Keratinocyte (primary cell): ENCODE measurements around the gene YAP1. TPM values are rescaled to one million over a fixed set of nuclear protein-coding genes. Genes with fewer than 3 reads are reported as not detected.

Experiments
- DNase-seq: peaks from one replicate; pipeline ENCODE4 v3.0.0-alpha.2; 2011; ENCODE audit warnings: low read depth, missing footprints, low spot score
- FAIRE-seq: peaks from 2 replicates; lab custom pipeline; 2011; peaks lifted over from hg19 to GRCh38; lab: Jason Lieb, UNC
- H2AFZ ChIP-seq: 2 replicates; pipeline ENCODE4 v1.6.0; 2012; ENCODE audit warnings: low read length, control low read depth, inconsistent platforms; ENCODE audit not compliant: control insufficient read depth
- H3K27ac ChIP-seq: 2 replicates; pipeline ENCODE4 v1.5.1; 2011; ENCODE audit warnings: low read length; ENCODE audit not compliant: control insufficient read depth, insufficient read depth
- H3K27me3 ChIP-seq: 3 replicates; pipeline ENCODE4 v1.6.0; 2011; ENCODE audit warnings: low read length; ENCODE audit not compliant: control insufficient read depth, insufficient read depth; ENCODE audit errors: extremely low read depth
- H3K36me3 ChIP-seq, 2 experiments: 2 replicates in 1 of 2; 3 replicates in 1 of 2; pipeline ENCODE4 v1.5.1; 2011; ENCODE audit warnings: low read length in 2 of 2, mild to moderate bottlenecking in 1 of 2; ENCODE audit not compliant: control insufficient read depth in 2 of 2, insufficient read depth in 2 of 2; ENCODE audit errors: extremely low read depth in 1 of 2
- H3K4me1 ChIP-seq: 3 replicates; pipeline ENCODE4 v1.5.1; 2011; ENCODE audit warnings: low read length; ENCODE audit not compliant: control insufficient read depth, insufficient read depth; ENCODE audit errors: extremely low read depth
- H3K4me2 ChIP-seq: 3 replicates; pipeline ENCODE4 v1.6.0; 2011; ENCODE audit warnings: low read depth, low read length; ENCODE audit not compliant: control insufficient read depth, insufficient read depth; ENCODE audit errors: extremely low read depth
- H3K4me3 ChIP-seq, 3 experiments: fragments of 200-600 bp in 1 of 3; sonication (generic) in 1 of 3; 2 replicates in 2 of 3; 3 replicates in 1 of 3; pipeline ENCODE4 v1.5.1; 2011 to 2016; ENCODE audit warnings: low read length in 3 of 3, mild to moderate bottlenecking in 3 of 3, control low read depth in 2 of 3, inconsistent platforms in 1 of 3, low read depth in 1 of 3, mixed read lengths in 1 of 3, mixed run types in 1 of 3, moderate library complexity in 1 of 3; ENCODE audit not compliant: control insufficient read depth in 2 of 3, insufficient read depth in 2 of 3; ENCODE audit errors: extremely low read depth in 1 of 3
- H3K79me2 ChIP-seq: 2 replicates; pipeline ENCODE4 v1.6.0; 2012; ENCODE audit warnings: low read length; ENCODE audit not compliant: control insufficient read depth, insufficient read depth
- H3K9ac ChIP-seq: 3 replicates; pipeline ENCODE4 v1.6.0; 2011; ENCODE audit warnings: low read length; ENCODE audit not compliant: control insufficient read depth, insufficient read depth; ENCODE audit errors: extremely low read depth
- H3K9me1 ChIP-seq: 3 replicates; pipeline ENCODE4 v1.6.0; 2011; ENCODE audit warnings: low read length; ENCODE audit not compliant: control insufficient read depth, insufficient read depth; ENCODE audit errors: extremely low read depth
- H3K9me3 ChIP-seq: 2 replicates; pipeline ENCODE4 v1.5.1; 2012; ENCODE audit warnings: low read depth, low read length; ENCODE audit not compliant: control insufficient read depth
- H4K20me1 ChIP-seq: 3 replicates; pipeline ENCODE4 v1.6.0; 2011; ENCODE audit warnings: low read length; ENCODE audit not compliant: control insufficient read depth, insufficient read depth; ENCODE audit errors: extremely low read depth
- EZH2 ChIP-seq: IDR thresholded peaks from one replicate; pipeline ENCODE4 v1.6.1; 2012; ENCODE audit warnings: inconsistent platforms, mild to moderate bottlenecking, low read length, moderate library complexity
- dilution Hi-C: fragments of 300-500 bp; cut with MboI; formaldehyde crosslinking; loops from one replicate; pipeline ENCODE4 v1.7.0; 2020; ENCODE audit warnings: low sequenced_read_pairs; ENCODE audit not compliant: extremely low pct_ligation_motif_present
- polyA plus RNA-seq, 5 experiments: library from polyadenylated mRNA; depleted of rRNA in 3 of 5; stranded (reverse) in 3 of 5; stranded (forward) in 1 of 5; unstranded in 1 of 5; fragments of >200 nt; gene quantifications; 1 replicate in 1 of 5; 2 replicates in 3 of 5; 3 replicates in 1 of 5; pipeline versions ENCODE4 v1.2.1 to v1.2.3, GENCODE V29; 2011 to 2012; ENCODE audit warnings: missing spikeins in 2 of 5, low read depth in 1 of 5, low replicate concordance in 1 of 5
- TF ChIP-seq, protein P1 (sequence below), 3 experiments: IDR thresholded peaks in 1 of 3; conservative IDR thresholded peaks in 1 of 3; optimal IDR thresholded peaks in 1 of 3; 2 replicates in 2 of 3; 3 replicates in 1 of 3; pipeline versions ENCODE3 to v1.5.1; 2011; ENCODE audit warnings: low read length in 3 of 3, mild to moderate bottlenecking in 3 of 3, moderate library complexity in 2 of 3, control low read depth in 1 of 3, inconsistent platforms in 1 of 3; ENCODE audit not compliant: insufficient read depth in 2 of 3; ENCODE audit errors: extremely low read depth in 1 of 3

YAP1 gene
- polyA plus RNA-seq, 1 donor (not counting 4 experiments of a cell fraction or from before 2014, with no cell fraction given), result 105 TPM

- peaks cover 0 to 4% of the 10 kb centered on the region in 2 experiments for H3K36me3 ChIP-seq
- no peak overlapping the region for H3K9ac ChIP-seq
- DNase-seq (no peak), FAIRE-seq (no peak)
- H3K4me3 ChIP-seq, result no peak overlapping the region
- H4K20me1 ChIP-seq, result no peaks in the 10 kb centered on the region
- no peaks in the 10 kb centered on the region for H3K9me3 ChIP-seq
- TF ChIP-seq, protein P1, sequence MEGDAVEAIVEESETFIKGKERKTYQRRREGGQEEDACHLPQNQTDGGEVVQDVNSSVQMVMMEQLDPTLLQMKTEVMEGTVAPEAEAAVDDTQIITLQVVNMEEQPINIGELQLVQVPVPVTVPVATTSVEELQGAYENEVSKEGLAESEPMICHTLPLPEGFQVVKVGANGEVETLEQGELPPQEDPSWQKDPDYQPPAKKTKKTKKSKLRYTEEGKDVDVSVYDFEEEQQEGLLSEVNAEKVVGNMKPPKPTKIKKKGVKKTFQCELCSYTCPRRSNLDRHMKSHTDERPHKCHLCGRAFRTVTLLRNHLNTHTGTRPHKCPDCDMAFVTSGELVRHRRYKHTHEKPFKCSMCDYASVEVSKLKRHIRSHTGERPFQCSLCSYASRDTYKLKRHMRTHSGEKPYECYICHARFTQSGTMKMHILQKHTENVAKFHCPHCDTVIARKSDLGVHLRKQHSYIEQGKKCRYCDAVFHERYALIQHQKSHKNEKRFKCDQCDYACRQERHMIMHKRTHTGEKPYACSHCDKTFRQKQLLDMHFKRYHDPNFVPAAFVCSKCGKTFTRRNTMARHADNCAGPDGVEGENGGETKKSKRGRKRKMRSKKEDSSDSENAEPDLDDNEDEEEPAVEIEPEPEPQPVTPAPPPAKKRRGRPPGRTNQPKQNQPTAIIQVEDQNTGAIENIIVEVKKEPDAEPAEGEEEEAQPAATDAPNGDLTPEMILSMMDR (optimal IDR thresholded peaks at IDR 0.05 in 1 of 3, IDR thresholded peaks at IDR 0.05 in 1 of 3, conservative IDR thresholded peaks at IDR 0.05 in 1 of 3; ENCODE audit: extremely low read depth in 1 of 3, insufficient read depth in 2 of 3, low read length in 3 of 3), result no peak
- no peak for TF ChIP-seq EZH2
- peaks cover 32% of the 10 kb centered on the region for H3K4me1 ChIP-seq
- dilution Hi-C loops, result no loop called here
- no peak overlapping the region for H3K4me2 ChIP-seq
- no peaks in the 10 kb centered on the region for H3K27me3 ChIP-seq
- peaks cover 90% of the 10 kb centered on the region for H3K79me2 ChIP-seq
- no peak overlapping the region for H2AFZ ChIP-seq
- H3K9me1 ChIP-seq, result no peaks in the 10 kb centered on the region
- H3K27ac ChIP-seq, result no peak overlapping the region
These were observed 32.1 kb downstream of the YAP1 start for GRCh38 chr11:102142333-102142732.

GRCh38 chr11:102143867-102144266, 33.6 kb downstream of the YAP1 start:
- H3K79me2 ChIP-seq, result peaks cover 96% of the 10 kb centered on the region
- no peak for TF ChIP-seq EZH2
- TF ChIP-seq, protein P1 (optimal IDR thresholded peaks at IDR 0.05 in 1 of 3, IDR thresholded peaks at IDR 0.05 in 1 of 3, conservative IDR thresholded peaks at IDR 0.05 in 1 of 3; ENCODE audit: extremely low read depth in 1 of 3, insufficient read depth in 2 of 3, low read length in 3 of 3), result no peak
- H3K4me3 ChIP-seq, result no peak overlapping the region
- H3K4me2 ChIP-seq, result no peak overlapping the region
- H3K9me1 ChIP-seq, result no peaks in the 10 kb centered on the region
- peaks cover 0 to 4% of the 10 kb centered on the region in 2 experiments for H3K36me3 ChIP-seq
- H3K9me3 ChIP-seq, result no peaks in the 10 kb centered on the region
- H3K27me3 ChIP-seq, result no peaks in the 10 kb centered on the region
- H3K4me1 ChIP-seq, result peaks cover 22% of the 10 kb centered on the region
- dilution Hi-C loops, result no loop called here
- H3K27ac ChIP-seq, result peak overlapping the region; percentile 42
- H4K20me1 ChIP-seq, result no peaks in the 10 kb centered on the region
- no peak overlapping the region for H3K9ac ChIP-seq
- FAIRE-seq (no peak), DNase-seq (no peak)
- H2AFZ ChIP-seq, result no peak overlapping the region
